HG03280 (cell line): Measurements from ENCODE around the gene FBLIM1.
A peak's percentile ranks its signal among the peaks of the same experiment; 100 is the strongest.

Experiments used
- ATAC-seq: cut with Tn5 transposase; IDR thresholded peaks from one replicate; pipeline ENCODE4 v1.9.1; 2021; ENCODE audit warnings: mild to moderate bottlenecking, moderate library complexity; ENCODE audit not compliant: unreplicated experiment

Gene FBLIM1

DNA sequence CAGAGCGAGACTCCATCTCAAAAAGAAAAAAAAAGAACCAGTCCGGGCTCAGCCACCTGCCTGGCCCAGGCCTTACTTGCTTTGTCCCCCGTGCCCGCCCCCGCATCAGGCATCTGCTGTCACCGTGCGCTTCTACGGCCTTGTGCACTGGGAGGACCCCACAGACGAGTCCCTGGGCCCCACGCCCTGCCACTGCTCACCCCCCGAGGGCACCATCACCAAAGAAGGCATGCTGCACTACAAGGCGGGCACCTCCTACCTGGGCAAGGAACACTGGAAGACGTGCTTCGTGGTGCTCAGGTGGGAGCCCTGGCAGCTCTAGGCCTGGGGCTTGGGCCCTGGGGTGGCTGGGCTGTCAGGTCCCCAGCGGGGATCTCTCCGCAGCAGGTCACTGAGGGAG, 28.2 kb upstream of the FBLIM1 start:
- ATAC-seq = no peak

DNA sequence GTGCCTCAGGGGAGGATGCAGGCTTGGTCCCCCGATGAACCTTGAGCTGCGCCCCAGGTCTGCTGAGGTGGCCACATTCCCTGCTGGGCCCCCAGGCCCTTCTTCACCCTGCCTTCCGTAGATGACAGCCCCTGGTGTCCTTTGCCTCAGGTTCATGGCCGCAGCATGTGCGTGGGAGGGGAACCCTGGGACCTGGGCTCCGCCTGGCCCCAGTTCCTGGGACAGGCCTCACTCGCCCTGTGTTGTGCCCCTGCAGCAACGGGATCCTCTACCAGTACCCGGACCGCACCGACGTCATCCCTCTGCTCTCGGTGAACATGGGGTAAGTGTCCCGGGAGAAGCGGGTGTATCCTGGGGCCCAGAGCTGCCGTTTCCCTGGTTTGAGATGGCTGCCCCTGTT, 27.7 kb upstream of the FBLIM1 start:
- no peak for ATAC-seq

DNA sequence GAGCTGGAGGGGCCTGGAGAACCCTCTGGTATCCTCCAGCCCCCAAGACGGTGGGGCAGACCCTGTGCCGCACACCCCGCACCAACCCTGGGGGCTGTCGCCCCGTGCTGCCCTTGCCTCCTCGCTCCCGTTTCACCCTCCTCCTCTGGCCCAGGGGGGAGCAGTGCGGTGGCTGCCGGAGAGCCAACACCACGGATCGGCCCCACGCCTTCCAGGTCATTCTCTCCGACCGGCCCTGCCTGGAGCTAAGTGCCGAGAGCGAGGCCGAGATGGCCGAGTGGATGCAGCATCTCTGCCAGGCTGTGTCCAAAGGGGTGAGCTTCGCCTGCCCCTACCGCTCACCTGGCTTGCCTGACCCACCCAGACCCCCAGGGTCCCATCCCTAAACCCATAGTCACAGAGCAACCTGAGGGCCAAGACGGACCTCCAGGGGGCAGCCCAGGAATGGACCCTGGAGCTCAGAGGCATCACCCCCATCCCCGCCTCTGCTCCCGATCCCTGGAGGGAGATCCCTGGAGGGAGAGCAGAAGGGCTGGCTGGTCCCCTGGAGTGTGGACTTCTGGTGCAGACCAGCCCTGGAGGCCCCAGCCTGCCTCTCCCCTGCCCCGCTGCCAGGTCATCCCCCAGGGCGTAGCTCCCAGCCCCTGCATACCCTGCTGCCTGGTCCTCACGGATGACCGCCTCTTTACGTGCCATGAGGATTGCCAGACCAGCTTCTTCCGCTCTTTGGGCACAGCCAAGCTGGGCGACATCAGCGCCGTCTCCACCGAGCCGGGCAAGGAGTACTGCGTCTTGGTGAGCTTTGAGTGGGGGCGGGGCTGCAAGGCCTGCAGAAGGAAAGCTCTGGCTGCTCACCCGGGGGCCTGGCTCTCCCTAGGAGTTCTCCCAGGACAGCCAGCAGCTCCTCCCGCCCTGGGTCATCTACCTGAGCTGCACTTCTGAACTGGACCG, 26.6 kb upstream of the FBLIM1 start:
- ATAC-seq = no peak

DNA sequence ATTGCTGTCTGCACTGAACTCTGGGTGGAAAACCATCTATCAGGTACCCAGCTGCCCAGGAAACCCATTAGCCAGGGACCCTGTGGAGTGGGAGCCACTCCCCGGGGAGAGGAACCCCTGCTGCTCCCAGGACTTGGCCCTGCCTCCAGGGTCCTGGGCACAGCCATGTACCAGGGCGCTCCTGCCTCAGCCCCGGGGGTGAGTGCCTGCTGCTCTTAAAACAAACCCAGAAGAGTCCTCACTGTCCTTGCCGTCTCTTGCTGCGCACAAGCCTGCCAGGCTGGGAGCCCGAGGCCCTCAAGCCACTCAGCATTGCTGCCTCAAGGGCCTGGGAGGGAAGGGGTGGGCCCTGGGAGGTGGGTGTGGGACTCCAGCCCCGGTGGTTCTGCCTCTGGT, 25.9 kb upstream of the FBLIM1 start:
- ATAC-seq = no peak

DNA sequence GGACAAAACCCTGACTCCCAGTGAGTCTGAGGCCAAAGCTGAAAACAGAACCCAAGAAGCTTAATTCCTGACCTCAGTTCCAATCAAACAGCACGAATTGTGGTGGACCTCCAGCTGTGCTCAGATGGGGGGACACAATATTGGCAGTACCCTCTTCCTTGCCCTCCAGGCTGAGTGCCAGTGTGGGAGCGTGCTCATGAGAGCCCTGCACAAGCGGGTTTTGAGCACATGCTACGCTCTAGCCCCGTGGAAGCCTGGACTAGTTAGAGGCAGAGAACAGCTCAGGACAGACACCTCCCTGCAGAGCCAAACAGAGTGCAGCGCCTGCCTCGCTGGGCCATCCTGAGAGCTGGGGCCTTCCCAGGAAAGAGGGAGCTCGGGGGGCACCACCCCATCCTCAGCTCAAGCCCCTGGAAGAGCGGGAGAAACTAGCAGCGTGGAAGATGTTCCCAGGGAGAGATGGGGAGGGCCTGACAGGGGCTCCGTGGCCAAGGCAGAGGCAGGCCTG, 25.3 kb upstream of the FBLIM1 start:
- ATAC-seq = no peak

DNA sequence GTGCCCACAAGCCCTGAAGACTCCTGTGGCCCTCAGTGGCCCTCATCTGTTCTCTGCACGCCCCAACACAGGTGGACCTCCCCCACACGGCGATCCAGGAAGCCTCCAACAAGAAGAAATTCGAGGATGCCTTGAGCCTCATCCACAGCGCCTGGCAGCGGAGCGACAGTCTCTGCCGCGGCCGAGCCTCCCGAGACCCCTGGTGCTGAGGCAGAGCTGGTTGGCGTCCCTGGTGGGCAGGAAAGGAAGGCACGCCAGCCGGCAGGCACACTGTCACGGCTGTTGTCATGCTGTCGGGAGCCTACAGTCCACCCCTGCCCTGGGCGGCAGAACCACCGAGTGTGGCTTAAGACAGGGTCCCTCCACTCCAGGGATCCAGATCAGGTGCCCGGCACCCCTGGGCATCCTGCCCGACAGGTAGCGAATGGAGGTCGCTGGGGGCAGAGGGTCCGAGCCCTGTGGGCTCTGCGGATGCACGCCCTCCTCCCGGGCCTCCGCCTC, 24.8 kb upstream of the FBLIM1 start:
- no peak for ATAC-seq

DNA sequence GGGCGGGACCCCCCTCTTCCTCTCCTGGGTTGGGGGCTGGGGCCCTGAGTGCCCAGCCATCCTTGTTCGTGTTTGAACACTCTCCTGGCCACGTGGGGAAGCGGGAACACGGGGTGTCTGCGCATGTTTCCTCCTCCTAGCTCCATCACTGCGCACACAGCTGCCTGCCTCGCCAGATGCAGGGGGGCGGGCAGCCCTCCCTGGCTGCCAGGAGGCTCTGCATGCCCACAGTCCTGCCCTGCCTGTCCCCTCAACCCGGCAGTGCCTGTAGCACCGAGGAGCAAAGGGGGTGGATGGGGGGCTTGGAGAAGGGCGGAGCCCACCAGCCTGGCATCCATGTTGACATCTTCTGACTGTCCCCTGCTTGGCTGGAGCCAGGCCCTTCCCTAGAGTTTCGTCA, 24.3 kb upstream of the FBLIM1 start:
- ATAC-seq = no peak

DNA sequence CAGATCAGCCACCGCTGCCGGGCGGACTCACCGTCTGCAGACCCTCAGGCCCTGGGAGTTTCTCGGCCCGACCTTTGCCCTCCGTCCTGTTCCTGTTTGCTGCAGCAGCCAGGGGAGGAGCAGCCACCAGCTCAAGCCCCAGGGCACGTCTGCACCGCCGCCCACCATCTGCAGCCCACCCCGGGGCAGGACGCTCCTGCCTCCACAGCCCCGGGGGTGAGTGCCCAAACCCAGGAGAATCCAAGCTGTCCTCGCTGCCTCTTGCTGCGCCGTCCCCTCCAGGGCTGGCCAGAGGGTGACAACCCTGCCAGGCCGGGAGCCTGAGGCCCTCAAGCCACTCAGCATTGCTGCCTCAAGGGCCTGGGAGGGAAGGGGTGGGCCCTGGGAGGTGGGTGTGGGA, 23.7 kb upstream of the FBLIM1 start:
- ATAC-seq = no peak

DNA sequence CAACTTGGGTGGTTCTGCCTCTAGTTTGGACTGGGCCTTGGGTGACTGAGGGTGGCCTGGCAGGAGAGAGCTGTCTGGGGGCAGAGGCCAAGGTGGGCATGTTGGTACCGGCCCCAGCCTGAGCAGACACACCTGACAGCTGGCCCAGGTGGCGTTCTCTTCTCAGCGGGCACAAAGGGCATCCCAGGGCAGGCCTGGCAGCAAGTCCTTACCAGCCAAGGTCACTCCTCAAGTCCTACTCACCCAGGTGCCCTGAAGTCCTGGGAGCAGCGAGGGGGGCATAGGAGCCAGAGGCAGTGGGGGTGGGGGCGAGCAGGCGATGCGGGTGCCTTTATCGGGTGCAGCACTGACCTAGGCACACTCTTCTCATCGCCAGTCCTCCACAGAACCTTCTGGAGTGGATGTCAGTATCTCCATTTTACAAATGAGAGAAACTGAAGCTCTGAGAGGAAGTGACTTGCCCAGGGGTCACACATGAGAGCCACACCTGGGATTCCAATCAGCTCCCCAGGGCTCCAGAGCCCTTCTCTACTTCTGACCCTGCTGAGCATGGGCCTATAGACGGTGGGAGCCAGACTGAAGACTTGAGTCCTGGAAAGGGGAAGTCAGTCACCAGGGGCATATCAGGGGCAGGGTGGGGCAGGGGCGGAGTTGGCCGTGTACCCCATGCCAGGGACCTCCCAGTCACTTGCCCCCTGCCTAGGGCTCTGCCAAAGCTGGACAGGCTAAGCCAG, 23.1 kb upstream of the FBLIM1 start:
- no peak for ATAC-seq

DNA sequence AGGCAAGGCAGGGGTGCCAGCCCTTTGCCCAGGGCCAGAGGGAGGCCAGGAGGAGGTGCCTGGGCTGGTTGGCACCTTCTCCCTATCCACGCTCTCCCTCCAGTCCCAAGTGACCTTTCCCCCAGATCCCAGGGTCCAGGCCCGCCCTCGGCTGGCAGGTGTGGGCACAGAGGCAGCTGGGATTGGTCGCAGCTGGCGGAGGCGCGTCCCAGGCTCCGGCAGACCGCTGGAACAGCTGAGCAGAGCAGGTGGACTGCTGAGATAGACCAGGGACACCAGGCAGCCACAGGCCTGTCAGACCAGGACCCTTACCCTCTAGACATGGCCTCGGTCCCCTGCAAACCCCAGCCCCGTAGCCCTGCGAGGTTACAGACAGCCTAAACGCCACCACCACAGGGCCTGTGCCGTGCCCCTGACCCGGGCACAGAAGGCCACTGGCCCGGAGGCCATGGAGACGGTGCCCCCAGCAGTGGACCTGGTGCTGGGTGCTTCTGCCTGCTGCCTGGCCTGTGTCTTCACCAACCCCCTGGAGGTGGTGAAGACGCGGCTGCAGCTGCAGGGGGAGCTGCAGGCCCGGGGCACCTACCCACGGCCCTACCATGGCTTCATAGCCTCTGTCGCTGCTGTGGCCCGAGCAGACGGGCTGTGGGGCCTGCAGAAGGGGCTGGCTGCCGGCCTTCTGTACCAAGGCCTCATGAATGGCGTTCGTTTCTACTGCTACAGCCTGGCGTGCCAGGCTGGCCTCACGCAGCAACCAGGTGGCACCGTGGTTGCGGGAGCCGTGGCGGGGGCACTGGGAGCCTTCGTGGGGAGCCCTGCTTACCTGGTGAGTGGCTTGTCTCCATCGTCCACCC, 22.3 kb upstream of the FBLIM1 start, which contains the start of gene SLC25A34:
Gene SLC25A34, plus strand, starts transcription at position 221 of the 854 bp plus-strand sequence. Its CDS starts 228 bp downstream, at position 449.
- ATAC-seq = no peak

DNA sequence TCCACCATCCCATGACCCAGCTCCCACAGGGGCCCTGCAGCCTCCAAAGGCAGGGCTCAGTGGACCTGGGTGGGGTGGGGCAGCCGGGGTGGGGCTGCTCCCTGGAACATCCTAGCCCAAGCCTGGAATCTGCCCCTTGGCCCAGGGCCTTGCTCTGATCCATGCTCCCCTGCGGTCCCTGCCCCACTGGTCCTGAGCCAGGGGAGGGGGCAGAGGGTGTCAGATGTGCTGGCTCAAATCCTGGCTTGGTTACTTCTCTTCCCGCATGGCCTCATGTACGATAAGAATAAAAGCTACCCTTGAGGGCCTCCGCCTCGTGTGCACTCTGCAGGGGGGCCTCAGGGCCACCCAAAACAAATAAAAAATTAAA, 21.7 kb upstream of the FBLIM1 start:
- no peak for ATAC-seq

DNA sequence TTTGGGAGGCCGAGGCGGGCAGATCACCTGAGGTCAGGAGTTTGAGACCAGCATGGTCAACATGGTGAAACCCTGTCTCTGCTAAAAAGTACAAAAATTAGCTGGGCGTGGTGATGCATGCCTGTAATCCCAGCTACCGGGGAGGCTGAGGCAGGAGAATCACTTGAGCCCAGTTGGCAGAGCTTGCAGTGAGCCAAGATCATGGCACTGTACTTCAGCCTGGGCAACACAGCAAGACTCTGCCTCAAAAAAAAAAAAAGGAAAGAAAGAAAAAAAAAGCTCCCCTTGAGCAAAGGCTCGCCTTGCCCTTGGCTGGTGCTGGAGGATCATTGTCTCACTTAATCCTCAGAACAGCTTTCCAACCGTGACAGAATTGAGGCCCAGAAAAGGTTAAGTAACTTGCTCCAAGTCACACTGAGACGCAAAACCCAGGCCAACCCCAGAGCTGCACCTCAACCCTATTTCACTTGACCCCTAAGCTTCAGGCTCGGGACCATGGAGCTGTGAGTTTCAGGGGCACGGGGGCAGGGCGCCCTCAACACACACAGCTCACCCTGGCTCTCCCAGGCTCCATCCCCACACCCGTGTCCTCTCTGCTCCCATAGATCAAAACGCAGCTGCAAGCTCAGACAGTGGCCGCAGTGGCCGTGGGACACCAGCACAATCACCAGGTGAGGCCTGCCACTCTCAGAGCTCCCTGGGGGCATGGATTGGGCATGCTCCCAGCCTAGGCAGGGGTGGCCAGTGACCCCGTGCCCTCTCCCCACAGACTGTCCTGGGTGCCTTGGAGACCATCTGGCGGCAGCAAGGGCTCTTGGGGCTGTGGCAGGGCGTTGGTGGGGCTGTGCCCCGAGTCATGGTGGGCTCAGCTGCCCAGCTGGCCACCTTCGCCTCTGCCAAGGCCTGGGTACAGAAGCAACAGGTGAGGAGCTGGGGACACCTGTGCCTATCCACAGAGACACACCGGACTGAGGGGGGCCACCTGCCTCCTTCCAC, 21.0 kb upstream of the FBLIM1 start:
- ATAC-seq = no peak

DNA sequence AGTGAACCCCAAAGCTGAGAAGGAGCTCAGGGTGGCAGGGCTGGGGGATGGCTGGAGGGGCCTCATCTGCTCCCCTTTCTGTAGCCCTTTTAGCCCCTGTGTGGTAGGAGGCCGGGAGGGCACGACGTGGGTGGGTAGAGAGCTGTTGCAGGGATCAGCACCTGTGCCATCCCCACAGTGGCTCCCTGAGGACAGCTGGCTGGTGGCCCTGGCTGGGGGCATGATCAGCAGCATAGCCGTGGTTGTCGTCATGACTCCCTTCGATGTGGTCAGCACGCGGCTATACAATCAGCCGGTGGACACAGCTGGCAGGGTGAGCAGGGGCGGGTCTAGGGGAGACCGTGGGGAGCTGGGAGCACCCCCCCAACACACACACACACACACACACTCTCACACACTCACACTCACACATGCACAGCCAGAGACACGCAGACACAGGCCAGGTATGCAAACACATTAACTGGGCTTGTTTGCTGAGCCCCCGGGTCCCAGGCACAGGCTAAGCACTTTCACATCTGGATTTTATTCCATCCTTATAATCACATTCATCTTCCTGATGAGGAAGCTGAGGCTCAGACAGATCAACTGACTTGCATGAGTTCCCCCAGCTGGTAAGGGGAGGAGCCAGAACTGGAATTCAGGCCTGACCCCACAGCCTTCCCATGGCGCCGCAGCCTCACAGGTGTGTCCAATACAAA, 20.0 kb upstream of the FBLIM1 start:
- ATAC-seq = no peak

DNA sequence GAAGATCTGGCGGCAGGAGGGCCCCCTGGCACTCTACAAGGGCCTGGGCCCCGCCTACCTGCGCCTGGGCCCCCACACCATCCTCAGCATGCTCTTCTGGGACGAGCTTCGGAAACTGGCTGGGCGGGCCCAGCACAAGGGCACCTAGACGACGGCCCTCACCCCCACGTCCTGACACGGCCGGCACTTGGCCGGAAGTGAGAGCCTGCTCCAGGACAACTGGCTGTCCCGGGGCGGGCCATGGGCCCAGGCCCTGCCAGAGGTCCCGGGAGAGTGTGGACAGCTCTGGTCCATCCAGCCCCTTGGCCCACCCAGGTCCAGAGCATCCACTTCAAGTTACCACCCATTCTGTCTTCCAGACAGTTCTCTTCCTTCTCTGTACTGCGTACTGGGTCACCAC, 19.3 kb upstream of the FBLIM1 start:
- ATAC-seq = no peak

DNA sequence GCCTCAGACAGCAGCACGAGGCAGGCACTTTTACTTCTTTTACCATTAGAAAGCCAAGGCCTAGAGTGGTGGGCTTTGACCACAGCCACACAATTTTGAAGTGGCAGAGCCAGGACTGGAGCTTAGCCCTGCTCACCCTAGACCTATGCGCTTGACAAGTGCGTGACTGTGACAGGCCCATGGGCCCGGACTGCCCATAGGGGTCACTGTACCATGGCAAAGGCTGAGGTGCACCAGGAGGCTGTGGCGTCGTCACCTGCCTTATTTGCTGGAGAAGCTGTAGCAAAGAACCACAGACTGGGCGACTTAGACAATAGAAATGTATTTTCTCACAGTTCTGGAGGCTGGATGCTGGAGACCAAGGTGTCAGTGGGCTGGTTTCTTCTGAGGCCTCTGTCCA, 18.9 kb upstream of the FBLIM1 start:
- ATAC-seq = no peak

DNA sequence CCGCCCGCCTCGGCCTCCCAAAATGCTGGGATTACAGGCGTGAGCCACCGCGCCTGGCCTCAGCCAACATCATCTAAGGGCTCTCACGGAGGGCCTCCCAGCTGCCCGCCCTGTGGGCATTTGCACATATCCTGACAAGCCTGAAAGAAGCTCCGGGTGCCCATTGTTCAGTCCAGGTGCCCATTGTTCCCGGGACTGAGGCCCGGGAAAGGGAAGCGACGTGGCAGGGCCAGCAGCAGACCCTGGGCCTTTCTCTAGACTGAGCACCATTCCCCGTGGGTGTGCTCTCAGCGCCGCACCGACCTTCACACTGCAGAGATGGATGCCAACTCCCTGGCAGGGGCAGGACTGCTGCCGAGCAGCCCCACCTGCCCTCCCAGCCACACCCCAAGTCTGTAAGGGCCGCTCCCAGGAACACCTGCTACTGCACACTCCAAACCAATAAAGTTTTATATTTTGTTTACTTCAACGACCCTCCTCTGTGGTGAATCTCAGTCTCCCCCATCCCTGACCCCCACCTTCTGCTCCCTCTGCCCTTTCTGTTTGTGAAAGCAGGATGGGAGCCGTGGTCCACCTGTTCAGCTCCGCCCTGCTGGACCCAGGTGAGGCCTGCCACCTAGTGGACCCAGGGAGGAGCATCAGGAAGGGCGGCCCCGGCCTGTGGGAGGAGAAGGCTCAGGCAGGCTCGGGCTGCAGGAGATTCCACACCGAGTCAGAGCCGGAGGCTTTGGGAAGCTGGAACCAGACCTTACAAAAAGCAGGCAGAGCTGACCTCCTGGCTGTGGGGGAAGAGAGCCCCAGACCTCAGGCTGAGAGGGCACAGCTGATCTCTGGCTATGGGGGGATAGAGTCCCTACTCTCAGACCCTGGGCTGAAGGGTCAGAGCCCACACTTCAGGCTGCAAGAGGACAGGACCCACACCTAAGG, 17.4 kb upstream of the FBLIM1 start:
- ATAC-seq = peak; percentile 63

DNA sequence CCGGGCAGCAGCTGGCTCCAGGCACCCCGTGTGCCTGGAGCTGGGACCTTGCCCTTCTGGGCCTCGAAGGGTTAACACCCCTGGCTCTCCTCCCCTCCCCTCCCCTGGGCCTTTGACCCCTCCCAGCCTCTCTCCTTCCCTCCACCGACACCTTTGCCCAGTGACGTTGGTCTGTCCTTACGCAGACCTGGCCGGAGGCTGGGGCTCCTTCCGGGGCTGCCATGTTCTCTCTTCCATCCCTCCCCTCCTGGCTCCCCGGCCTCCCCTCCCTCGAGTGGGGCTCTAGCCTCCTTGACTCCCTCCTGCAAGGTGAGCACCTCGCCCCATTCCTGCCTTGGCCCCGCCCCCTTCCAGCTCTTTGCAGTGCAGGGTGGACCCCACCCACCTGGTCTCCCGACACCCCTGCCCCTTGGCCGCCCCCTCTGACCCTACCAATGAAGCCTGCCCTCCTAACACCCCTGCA, 16.2 kb upstream of the FBLIM1 start, which contains the start of gene TMEM82:
Gene TMEM82, plus strand, starts transcription at position 161 of the 463 bp plus-strand sequence. Its CDS starts 61 bp downstream, at position 222.
- ATAC-seq = no peak
